OCI-LY3 (cell line): Measurements from ENCODE around the gene UNC79.

Experiments used
- CTCF ChIP-seq: fragments of 200-600, 300-600 bp; sonication (generic); IDR thresholded peaks from 2 replicates; pipeline ENCODE4 v1.5.1; 2014; ENCODE audit warnings: antibody characterized with exemption, low read length, low read depth
- EZH2phosphoT487 ChIP-seq: fragments of 200-600 bp; shearing (Covaris generic); IDR thresholded peaks from 2 replicates; pipeline ENCODE4 v1.6.1; 2018; ENCODE audit warnings: antibody characterized with exemption, mixed run types, low read depth

- TF ChIP-seq CTCF (no peak), EZH2phosphoT487 (no peak)
Observed at GRCh38 chr14:93566065-93566693, 135.4 kb downstream of the UNC79 start.
